Astrocyte of the cerebellum (primary cell): ENCODE data around the gene LGALS1.

ENCODE experiments used
- DNase-seq: peaks from one replicate; pipeline ENCODE4 v3.0.0-alpha.2; 2011; ENCODE audit warnings: low read depth
- H3K4me3 ChIP-seq: 2 replicates; pipeline ENCODE4 v1.5.1; 2011; ENCODE audit warnings: mild to moderate bottlenecking, low read depth, low read length, moderate library complexity
- CTCF ChIP-seq: IDR thresholded peaks from 2 replicates; pipeline ENCODE4 v1.5.1; 2012; ENCODE audit warnings: low read length, low read depth, moderate library complexity, mild to moderate bottlenecking; ENCODE audit errors: missing control alignments
- in situ Hi-C: cut with HindIII; loops from 2 replicates; pipeline ENCODE4 v1.10.0; 2017; ENCODE audit warnings: low sequenced_read_pairs

LGALS1 gene

DNA sequence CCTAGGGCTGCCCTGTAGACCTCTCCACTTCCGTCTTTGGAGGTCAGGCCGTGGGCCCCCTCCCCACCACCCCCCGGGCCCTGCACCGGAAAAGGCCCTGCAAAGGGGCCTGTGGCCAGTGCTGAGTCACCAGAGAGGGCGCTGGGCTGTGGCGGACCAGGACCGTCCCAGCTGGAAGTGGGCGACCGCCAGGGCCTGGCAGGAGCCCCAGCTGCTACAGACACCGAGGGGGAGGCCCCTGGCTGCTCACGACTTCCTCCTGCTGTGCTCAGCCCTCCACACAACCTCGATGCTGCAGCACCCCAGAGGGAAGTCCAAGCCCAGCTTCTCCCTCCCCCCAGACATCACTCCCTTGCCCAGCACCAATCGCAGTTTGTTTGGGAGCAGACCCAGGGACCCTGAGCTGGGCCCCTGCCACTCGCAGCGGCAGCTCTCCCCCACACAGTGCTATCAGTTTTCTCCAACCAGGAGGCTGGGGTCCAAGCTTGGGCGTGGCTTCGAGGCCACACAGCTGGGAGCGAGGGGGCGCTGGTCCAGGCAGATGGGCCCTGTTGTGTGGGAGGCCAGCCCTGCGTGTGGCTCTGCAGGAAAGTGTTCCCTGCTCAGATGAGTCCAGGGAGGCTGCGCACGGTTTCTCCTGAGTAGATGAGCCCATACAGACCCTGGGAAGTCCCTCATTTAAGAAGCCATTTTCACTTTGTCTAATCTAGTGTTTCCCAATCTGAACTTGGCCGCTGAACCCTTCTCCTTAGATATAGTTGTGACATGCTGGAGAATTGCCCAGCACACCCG lies 41.6 kb upstream of the LGALS1 start:
- TF ChIP-seq CTCF, result peak; percentile 12
- in situ Hi-C loops, result no loop called here
- H3K4me3 ChIP-seq, result no peak overlapping the region
- peak; percentile 43 for DNase-seq

DNA sequence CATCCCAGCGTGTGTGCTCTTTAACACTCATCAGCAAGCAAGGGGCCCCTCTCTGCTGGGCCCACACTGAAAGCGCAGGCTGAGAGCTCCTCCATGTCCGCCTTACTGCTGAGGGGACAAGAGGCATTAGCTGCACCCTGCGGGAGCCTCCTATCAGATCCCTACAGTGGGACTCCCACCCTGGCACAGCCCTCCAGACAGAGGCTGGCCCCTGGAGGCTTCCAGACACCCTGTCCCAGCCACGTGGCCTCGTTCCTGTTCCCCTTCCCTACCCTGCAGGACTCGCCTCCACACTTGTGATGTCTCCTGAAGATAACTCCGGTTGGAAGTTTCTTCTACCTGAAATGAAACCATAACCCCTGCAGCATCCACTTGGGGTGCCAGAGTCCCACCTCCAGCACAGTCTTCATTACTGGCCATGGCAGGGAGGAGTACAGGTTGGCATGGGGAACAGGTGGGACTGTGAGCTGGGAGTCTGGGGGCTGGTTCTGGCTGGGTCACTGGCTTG lies 41.0 kb upstream of the LGALS1 start:
- in situ Hi-C loops, result no loop called here
- no peak overlapping the region for H3K4me3 ChIP-seq
- peak; percentile 42 for TF ChIP-seq CTCF
- no peak for DNase-seq

- no peak for DNase-seq
- in situ Hi-C loops, result no loop called here
- no peak for TF ChIP-seq CTCF
- H3K4me3 ChIP-seq, result no peak overlapping the region
Observed at GRCh38 chr22:37635157-37635556, 40.3 kb upstream of the LGALS1 start.

DNA sequence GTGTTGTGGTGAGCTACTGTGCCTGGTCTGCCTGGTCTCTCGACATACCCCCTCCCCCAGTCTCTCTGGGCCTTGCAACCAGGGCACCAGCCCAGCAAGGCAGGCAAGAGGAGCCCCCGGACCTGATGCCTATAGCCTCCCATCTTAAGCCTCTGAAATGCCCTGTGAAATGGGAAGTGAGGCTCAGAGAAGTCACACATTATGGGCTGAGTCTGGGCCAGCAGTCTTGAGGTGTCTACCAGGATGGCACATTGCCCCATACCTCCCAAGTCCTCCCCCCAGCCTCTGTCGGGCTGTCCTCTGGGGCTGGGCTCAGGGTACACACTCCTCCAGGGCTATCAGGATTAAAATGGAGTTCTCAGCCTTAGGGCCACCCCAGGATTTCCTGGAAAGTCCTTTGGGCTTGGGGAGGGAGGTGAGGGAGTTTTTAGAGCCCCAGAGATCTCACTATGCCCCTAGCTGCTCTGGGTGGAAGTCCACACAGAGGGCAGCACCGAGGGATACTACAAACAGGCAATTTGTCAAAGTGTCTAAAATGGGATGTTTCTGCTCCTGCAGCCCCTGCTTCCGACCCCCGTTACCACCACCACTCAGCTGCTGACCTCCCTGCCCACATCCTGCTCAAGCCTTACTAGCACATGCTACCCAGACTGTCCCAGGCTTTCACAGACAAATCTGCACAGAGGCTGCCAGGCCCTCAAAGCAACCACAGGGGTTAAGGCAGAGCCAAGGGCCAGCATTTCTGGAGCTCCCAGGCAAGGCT lies 39.1 kb upstream of the LGALS1 start:
- H3K4me3 ChIP-seq, result no peak overlapping the region
- DNase-seq, result peak; percentile 69
- in situ Hi-C loops, result no loop called here

GRCh38 chr22:37636949-37637273 lies 38.5 kb upstream of the LGALS1 start:
- DNase-seq, result no peak
- in situ Hi-C loops, result no loop called here
- no peak overlapping the region for H3K4me3 ChIP-seq
- TF ChIP-seq CTCF, result no peak

More for the DNA sequence above, 39.1 kb upstream of the LGALS1 start:
- peak; percentile 64 for TF ChIP-seq CTCF

DNA sequence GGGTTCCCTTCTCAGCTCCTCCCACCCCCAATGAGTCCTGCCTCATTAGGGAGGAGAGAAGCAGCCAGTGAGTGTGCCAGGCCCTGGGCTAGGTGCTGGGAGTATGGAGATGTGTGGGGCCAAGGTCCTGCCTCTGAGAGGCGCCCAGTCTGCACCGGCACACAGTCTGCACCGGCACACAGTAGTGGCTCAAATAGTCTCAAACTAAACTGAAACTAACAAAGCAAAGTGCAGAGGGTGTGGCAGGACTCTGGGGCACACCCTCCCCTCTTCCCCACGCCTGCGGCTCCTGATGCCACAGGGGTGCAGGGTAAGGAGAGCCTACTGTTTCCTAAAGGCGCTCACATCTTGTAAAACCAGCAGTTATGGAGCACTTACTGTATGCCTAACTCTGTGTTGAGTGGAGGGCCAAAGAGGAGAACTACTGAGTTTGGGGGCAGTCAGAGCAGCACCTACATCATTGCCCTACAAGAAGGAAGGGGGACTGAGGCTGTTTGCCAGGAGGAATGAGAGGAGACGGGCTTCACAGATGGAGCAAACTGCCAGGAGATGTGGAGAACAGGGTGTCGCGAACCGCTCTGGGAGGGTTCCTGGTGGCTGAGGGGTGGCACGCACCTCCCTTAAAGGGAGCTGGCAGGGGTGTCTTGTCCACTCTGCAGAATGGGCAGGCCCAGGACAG lies 36.9 kb upstream of the LGALS1 start:
- no peak for DNase-seq
- no peak overlapping the region for H3K4me3 ChIP-seq
- in situ Hi-C loops, result no loop called here
- TF ChIP-seq CTCF, result no peak
